HG03064 (cell line): ENCODE data around the gene NDE1.
"Not testable (repeated sequence)": the region's sequence is repeated elsewhere in the genome, so short reads cannot be mapped to it uniquely, and the experiment has no call there.

ENCODE experiments used
- ATAC-seq: cut with Tn5 transposase; IDR thresholded peaks from one replicate; pipeline ENCODE4 v1.9.1; 2021; ENCODE audit warnings: low read depth; ENCODE audit not compliant: unreplicated experiment

NDE1 gene

DNA sequence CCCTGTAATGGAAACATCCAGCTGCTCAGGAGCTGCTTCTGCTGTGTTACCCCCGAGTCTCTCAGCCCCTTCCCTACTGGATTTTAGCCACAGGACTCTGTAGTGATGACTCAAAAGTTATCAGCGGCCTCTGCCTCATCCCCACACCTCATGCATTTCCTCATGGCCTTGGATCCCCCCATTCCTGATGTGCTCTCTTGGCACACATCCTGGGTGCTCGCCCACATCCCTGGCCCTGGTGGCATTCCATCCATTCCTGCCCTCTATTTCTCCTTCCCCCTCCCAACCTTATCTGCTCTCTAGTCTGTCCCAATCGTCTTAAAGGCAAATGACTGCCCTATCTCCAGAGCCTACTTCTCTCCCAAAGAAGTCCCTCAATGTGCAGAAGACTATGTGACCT is 31.7 kb upstream of the NDE1 start:
- ATAC-seq, result no peak

DNA sequence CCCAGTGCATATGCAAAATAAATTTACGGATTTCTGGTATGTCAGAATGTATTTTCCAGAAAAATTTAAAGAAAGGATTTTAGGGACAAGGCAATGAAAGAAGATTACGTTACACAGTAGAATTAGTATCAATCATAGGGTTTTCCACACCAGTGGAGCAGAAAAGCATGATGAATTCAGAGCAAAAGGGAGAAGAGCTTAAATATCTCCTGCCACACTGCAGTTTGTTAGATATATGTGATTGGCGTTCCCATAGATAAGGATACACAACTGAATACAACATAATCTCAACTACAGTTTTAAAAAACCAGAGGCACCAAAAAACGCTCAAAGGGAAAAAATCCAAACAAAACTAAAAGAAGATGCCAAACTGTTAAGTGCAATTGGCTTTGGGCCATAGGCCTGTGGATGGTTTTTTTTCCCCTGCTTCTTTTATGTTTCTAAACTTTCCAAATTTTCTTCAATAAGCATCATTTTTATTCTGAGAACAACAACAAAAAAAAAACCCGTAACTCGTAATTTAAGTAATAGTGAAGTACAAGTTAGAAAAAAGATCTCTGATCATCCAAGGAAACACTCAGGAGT is 29.3 kb upstream of the NDE1 start:
- no peak for ATAC-seq

DNA sequence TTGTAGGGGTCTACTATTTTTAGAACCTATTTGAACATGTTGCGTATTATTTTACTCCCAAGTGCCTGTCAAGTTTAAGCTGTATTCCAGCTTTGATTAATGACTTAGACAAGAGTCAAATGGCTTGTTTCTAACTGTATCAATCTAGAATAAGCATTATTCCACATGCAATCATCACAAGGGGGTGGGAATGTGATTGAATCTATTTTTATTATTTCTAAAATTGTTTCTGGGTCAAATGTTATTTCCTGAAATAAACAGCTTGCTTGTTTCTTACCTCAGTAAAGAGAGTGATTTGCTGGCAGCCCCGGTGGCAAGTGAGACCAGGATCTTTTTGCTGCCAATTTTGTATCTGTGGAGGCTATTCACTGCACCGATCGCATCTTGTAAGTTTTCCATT is 28.6 kb upstream of the NDE1 start:
- no peak for ATAC-seq

DNA sequence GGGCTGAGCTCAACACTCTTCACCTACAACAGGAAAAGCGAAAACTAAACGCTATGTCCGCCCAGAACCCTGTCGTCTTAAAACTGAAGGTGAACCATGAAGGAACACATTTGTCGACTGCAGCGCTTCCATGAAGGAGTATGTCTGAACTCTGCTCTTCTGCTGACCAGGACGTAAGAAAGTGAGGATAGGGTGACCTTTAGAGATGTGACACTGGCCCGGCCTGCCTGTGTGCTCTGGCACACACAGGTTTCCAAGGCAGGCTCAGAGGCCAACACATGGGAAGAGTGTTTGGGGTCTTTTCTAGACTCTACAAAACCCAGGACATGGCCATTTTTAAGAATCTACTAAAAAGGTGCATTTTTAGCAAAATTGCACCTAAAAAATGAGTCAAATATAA is 28.2 kb upstream of the NDE1 start:
- ATAC-seq, result no peak

DNA sequence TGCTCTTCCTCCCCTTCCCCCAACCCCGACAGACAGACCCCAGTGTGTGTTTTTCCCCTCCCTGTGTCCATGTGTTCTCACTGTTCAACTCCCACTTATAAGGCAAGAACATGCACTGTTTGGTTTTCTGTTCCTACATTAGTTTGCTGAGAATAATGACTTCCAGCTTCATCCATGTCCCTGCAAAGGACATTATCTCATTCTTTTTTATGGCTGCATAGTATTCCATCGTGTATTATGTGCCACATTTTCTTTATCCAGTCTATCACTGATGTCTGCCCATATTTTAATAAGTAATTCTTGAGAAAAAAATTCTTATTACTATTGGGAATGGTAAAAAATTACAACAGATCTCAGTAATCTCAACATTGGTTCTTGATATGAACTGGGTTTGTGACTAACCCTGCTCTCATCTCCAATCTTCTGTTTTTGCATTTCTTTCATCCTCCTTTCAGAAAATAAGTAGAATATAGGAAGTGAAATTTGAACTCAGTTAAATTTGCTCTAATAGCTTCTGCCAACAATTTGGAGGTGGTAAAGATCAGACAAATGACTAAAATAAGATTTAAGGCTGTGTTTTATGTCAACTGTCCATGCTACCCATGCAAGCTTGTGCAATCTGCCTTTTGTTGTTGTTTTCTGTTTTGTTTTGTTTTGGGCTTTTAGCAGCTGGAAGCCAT is 18.2 kb upstream of the NDE1 start:
- ATAC-seq, result no peak

DNA sequence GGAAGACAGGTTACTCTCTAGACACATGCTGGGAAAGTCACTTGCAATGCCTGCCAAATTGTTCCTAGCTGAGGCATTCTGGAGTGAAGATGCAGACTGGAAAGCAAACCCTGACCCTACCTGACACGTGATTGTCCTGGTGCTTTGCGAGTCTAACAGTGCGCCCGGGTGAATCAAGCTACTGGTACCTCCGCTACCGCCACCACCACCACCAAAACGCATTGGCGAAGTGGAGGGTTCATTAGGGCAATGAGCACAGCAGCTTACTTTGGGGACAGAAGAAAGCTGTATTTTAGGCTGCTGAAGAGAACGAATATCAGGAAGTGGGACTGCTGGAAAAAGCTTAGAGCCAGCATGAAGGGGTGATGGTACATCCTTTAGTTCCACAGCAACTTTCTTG is 14.1 kb upstream of the NDE1 start:
- ATAC-seq, result no peak

DNA sequence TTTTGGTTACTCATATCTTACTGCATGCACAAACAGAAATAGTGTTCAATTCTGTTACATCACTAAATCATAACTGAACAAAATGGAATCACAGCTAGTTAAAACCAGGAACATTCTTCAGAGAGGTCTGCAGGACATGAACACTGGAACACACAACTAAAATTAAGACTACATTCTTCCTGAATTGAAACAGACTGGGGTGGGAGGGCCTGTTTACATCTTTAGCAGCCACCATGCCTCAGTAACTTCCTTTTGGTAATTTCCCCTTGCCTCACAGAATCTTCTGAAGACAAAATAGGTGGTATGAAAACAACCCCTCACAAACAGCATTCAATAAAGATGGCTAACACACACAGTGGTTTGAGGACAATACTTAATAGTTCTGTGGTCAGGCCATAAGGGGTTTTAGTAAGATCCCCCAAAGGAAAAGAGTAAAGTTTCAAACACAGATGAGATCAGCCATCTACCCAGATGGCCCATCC is 13.6 kb upstream of the NDE1 start:
- no peak for ATAC-seq

DNA sequence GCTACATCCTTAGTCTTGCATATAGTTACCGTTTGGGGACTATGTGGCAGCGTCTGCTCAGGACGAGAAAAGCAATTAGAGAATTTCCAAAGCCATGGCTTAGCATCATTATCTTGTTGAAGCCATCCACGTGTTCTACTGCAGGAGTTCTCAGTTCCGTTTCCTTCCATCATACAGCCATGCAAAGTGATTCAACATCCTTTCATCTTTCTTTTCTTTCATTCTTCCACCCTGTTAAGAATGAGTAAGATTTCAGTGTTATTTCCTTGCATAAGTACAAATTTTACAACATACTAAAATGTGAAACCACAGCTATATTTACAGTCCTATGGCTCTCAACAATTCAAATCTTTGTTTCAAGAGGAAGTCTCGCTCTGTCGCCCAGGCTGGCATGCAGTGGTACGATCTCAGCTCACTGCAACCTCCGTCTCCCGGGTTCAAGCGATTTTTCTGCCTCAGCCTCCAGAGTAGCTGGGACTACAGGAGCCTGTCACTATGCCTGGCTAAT is 10.9 kb upstream of the NDE1 start:
- no peak for ATAC-seq

DNA sequence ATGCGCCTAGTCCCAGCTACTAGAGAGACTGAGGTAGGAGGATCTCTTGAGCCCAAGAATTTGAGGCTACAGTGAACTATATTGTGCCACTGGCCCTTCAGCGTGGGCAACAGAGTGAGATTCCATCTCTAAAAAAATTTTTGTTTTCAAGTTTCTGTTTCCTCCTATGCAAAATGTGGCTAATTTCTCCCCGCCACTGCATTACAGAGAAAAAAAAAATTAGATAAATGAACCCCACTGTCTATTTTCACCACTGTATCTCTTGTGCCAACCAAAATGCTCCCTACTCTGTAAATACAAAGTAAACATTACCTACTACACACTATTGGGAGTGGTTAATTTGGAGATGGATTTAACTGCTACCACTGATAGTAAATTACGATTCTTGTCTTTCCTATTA is 9.1 kb upstream of the NDE1 start:
- no peak for ATAC-seq

DNA sequence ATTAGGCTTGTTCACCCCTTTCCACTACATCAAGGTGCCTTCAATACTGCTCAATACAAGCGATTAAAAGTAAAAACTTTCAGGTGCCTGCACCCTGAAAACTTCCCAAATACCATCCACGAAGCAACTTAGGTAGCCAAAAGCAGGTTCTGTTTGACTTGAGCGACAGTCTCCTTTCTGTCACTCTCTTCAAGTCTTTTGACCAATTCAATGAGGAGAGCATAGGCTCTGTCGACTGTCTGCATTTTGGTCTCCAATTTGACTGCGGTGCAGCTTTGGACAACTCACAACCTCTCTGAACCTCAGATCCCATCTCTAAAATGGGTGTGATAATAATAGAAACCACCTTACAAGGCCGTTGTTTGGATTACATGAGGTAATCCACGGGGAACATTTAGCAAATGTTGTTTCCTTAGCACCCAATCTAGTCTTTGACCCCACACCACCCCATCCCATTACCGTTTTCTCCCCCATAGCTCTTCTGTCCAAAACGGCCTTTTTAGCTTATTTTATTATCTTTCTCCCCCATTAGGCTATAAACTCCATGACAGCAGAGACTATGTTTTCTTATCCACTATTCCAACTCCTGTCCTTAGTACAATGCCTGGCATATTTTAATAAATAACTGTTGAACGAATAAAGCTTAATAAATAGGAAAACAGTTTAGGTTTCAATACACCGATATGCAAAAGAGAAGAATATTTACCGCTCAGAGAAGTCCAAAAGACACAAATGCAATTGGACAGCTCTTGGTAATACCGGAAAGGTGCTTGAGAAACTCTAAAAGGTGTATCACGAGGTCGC is 8.1 kb upstream of the NDE1 start:
- ATAC-seq, result no peak

DNA sequence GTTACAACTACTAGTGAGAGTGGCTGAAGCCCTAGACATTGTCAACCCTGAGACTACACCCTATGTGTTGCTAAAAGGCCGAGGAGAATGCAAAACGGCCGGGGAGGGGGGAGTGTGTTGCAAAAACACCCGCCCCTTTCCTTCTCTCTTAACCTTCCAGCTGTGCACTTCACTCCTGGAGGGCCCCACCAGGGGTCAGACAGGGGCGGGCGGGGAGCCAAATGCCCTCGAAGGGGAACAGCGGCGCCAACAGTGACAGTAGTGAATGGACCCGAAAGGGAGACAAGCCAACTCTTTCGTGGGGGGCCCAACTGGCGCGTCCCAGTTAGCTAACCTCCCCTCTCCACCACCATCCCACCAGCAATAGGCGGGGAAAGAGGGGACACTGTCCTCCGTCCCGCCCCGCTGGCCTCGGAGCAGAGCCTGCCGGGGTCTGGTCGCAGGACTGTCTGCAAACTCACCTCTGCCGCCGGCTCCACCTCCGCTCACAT is 7.4 kb upstream of the NDE1 start:
- peak; percentile 57 for ATAC-seq

DNA sequence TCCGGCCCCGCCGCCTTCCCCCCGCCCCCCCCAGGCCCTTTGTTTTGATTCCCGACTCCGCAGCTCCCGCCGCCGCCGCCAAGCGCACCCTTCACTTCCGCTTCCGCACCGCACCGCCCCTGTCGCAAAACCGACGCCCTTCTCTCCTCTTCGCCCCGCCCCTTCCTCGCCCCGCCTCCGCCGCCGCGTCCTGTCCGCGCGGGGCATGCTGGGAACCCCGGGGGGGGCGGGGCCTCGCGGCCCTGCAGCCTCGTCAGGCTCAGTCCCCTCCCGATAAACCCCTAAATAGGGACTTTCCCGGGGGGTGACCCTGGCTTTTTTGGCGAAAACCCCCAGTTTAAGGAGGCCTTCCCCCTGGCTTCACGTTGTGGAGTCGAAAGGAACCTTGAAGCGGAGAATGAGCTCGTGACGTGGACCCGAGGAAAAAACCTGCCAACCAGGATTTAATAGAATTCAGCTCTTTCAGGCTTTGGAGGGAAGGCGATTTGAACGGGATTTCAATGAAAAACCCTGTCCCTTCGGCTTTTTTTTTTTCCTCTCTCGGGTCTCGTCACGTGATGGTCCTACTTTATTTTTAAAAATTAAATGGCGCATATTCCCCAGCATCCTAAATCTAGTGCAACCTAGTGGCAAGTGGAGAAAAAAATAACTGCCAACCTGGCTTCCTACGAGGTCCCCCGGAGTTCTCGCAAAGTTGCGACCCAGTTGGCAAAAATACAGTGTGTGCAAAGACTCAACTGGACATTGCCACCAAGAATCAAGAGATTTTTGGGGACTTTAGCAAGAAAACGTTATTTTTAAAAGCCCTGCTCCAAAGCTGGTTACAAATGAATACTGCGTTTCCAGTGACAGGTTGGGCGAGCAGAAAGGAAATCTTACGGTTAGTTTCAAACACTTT is 6.7 kb upstream of the NDE1 start, which contains the start of gene MARF1:
TSS of gene MARF1 (minus strand) at position 107 of the 898 bp plus-strand sequence. CDS start 3,921 bp downstream, outside the sequence.
- peak; percentile 35 for ATAC-seq

DNA sequence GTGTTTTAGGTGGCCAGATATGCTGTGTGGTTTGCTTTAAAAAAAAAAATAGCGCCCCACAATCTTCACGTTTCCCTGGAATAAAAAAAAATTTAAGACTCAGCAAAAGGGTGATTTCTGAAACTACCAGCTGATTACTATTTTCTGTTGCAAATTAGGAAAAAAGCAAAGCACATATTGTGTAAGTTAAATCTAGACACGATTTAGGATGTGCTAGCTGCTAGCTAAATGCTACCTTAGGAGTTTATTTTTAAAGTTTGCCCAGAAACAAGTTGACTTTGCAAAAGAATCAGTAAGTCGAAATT is 6.1 kb upstream of the NDE1 start:
- no peak for ATAC-seq

DNA sequence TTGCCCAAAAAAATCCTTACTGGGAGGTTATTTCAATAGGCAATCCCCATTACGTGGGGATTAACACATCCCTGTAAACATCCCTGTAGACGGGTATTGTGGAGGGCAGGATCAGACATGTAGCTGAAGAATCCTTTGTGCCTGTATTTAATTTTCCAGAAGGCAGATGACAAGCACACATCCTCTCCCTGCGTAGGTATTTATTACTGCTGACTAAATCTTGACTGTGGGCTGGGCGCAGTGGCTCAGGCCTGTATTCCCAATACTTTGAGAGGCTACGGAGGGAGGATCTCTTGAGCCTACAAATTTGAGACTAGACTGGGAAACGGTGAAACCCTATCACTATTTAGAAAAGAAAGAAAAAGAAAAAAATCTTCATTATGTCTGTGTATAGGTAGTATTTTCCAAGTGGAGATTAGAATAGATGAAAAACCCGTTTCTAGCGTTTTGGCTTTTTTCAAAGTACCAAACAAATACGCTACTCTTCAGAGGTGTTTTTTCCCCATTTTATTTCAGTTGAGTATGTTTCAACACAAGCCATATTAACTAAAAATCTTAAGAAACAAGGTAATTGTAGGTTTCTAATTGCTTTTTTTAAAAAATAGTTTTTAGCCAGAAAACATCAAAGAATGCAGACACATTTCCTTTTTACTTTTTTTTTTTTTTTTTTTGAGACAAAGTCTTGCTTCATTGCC is 5.6 kb upstream of the NDE1 start:
- no peak for ATAC-seq

DNA sequence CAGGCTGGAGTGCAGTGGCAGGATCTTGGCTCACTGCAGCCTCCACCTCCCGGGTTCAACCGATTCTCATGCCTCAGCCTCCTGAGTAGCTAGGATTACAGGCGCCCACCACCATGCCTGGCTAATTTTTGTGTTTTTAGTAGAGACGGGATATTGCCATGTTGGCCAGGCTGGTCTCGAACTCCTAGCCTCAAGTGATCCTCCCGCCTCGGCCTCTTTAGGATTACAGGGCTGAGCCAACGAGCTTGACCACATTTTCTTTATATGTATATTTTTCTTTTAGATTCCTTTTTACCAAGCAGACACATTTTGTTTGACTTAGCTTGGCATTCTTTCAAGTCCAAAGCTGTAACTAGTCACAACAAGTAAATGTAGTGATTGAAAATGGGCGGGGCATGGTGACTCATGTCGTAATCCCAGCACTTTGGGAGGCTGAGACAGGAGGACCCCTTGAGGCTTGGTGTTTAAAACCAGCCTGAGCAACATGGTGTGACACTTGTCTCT is 5.0 kb upstream of the NDE1 start:
- ATAC-seq, result not testable (repeated sequence)

DNA sequence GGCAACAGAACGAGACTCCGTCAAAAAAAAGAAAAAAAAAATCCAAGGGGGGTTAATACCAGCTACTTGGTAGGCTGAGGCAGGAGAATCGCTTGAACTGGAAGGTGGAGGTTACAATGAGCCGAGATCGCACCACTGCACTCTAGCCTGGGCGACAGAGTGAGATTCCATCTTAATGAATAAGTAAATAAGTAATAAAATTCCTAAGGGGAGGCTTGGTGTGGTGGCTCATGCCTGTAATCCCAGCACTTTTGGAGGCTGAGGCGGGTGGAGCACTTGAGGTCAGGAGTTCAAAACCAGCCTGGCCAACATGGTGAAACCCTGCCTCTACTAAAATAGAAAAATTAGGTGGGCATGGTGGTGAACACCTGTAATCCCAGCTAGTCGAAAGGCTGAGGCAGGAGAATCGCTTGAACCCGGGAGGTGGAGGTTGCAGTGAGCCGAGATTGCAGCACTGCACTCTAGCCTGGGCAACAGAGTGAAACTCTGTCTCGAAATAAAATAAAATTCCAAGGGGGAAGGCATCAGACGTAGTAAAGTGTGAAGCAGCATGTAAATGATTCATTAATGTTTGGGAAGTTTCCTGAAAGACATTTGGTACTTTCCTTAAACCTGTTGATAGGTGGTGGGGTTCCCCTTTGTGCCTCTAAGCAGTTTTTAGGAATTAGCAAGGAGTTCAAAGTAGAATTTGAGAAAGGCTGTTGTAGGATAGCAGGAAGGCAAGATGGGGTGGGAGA is 3.3 kb upstream of the NDE1 start:
- ATAC-seq, result not testable (repeated sequence)

DNA sequence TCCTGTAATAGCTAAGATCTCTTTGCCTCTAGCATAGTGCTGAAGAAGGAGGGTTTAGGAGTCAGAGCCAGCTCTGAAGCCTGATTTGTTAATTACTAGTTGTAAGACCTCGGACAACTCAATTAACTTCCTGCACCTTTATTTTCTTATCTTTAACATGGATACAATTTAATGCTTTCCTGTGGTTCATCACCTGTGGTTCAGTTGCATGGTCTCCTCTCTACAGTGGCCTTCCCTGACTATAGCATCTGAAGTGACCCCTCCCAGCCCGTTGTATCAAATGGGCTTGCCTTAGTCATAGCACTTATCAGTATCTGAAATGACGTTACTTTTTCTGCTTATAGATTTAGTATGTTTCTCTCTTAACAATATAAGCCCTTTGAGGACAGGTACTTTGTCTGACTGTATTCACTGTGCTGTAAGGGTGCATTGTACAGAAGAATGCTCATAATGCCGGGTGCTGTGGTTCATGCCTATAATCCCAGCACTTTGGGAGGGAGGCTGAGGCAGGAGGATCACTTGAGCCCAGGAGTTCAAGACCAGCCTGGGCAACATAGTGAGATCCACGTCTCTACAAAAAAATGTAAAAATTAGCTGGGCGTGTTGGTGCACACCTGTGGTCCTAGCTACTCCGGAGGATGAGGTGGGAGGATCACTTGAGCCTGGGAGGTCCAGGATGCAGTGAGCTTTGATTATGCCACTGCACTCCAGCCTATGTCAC is 2.6 kb upstream of the NDE1 start:
- no peak for ATAC-seq

DNA sequence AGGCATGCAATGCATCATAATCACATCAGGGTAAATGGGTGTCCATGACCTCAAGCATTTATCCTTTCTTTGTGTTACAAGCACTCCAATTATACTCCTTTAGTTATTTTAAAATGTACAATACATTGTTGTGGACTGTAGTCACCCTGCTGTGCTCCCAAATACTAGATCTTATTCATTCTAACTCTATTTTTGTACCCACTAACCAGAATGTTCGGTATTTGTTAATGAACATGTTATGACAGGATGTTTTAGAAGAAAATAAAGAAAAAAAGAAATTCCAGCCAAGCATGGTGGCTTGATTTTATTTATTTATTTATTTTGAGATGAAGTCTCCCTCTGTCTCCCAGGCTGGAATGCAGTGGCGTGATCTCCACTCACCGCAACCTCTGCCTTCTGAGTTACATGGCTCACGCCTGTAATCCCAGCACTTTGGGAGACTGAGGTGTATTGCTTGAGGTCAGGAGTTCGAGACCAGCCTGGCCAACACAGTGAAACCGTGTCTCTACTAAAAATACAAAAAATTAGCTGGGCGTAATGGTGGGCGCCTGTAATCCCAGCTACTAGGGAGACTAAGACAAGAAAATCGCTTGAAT is 1.8 kb upstream of the NDE1 start:
- ATAC-seq, result no peak
